HG02885 (cell line): ENCODE results near the gene GALR3.
A peak's percentile ranks its signal among the peaks of the same experiment; 100 is the strongest.
"Not testable (repeated sequence)": the region's sequence is repeated elsewhere in the genome, so short reads cannot be mapped to it uniquely, and the experiment has no call there.

Experiments used
- ATAC-seq: cut with Tn5 transposase; IDR thresholded peaks from one replicate; pipeline ENCODE4 v1.9.1; 2021; ENCODE audit warnings: mild to moderate bottlenecking; ENCODE audit not compliant: unreplicated experiment, poor library complexity

Gene GALR3

GRCh38 chr22:37823134-37823985 is at the start of gene GALR3:
TSS of gene GALR3 (plus strand) at chr22:37823382. CDS start at chr22:37823407, 25 bp downstream.
- no peak for ATAC-seq

- no peak for ATAC-seq
Observed at GRCh38 chr22:37774728-37775127, 48.5 kb upstream of the GALR3 start.

- ATAC-seq, result no peak
Observed at GRCh38 chr22:37775785-37776638, 47.2 kb upstream of the GALR3 start.

- no peak for ATAC-seq
Observed at GRCh38 chr22:37776639-37777005, 46.6 kb upstream of the GALR3 start.

GRCh38 chr22:37777122-37777687 is 46.0 kb upstream of the GALR3 start:
- ATAC-seq, result peak; percentile 70

GRCh38 chr22:37778370-37779009 is 44.7 kb upstream of the GALR3 start:
- no peak for ATAC-seq

GRCh38 chr22:37781434-37782059 is 41.6 kb upstream of the GALR3 start:
- no peak for ATAC-seq

- no peak for ATAC-seq
Observed at GRCh38 chr22:37782340-37783168, 40.6 kb upstream of the GALR3 start.

GRCh38 chr22:37784829-37785495 is 38.2 kb upstream of the GALR3 start:
- no peak for ATAC-seq

- ATAC-seq, result no peak
Observed at GRCh38 chr22:37790234-37790633, 32.9 kb upstream of the GALR3 start.

GRCh38 chr22:37792494-37792893 is 30.7 kb upstream of the GALR3 start:
- no peak for ATAC-seq

- no peak for ATAC-seq
Observed at GRCh38 chr22:37794376-37794775, 28.8 kb upstream of the GALR3 start.

GRCh38 chr22:37796079-37796478 is 27.1 kb upstream of the GALR3 start:
- ATAC-seq, result no peak

GRCh38 chr22:37797259-37797658 is 25.9 kb upstream of the GALR3 start:
- ATAC-seq, result not testable (repeated sequence)

GRCh38 chr22:37797874-37798500 is 25.2 kb upstream of the GALR3 start:
- ATAC-seq, result no peak

- ATAC-seq, result not testable (repeated sequence)
Observed at GRCh38 chr22:37799979-37800378, 23.2 kb upstream of the GALR3 start.

- ATAC-seq, result no peak
Observed at GRCh38 chr22:37801946-37802309, 21.3 kb upstream of the GALR3 start.
